Cortex of kidney (tissue), 1 donor: Measurements from ENCODE around the gene PRR5.
"Not testable (repeated sequence)": the region's sequence is repeated elsewhere in the genome, so short reads cannot be mapped to it uniquely, and the experiment has no call there.

Experiments
- DNase-seq: peaks from one replicate; lab custom pipeline; 2025; lab: John Stamatoyannopoulos, UW

The PRR5 gene

DNA sequence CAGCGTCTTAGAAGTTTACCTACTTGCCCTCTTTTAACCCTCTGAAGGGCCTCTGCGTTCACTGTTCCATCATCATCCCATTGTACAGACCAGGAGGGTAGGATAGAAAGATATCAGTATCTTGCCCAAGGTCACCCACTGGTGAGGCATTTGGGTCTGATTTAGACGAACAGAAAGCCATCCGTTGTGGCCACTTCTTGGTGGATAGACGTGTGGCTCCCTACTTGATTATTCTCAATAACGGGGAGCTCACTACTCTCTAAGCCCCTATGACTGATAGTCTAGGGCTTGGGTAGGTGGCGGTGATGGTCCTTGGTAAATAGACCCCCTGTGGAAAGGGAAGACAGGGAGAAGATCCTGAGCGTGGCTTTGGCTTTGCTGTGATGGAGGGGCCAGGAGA lies 28.6 kb upstream of the PRR5 start:
- DNase-seq, result no peak

DNA sequence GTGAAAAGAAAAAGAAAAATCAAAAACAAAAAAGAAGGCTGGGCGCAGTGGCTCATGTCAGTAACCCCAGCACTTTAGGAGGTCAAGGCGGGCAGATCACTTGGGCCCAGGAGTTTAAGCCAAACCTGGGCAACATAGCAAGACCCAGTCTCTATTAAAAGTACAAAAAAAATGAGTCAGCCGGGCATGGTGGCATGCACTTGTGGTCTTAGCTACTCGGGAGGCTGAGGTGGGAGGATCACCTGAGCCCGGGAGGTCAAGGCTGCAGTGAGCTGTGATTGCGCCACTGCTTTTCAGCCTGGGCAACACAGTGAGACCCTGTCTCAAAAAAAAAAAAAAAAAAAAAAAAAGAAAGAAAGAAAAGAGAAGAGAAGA lies 26.0 kb upstream of the PRR5 start:
- not testable (repeated sequence) for DNase-seq

DNA sequence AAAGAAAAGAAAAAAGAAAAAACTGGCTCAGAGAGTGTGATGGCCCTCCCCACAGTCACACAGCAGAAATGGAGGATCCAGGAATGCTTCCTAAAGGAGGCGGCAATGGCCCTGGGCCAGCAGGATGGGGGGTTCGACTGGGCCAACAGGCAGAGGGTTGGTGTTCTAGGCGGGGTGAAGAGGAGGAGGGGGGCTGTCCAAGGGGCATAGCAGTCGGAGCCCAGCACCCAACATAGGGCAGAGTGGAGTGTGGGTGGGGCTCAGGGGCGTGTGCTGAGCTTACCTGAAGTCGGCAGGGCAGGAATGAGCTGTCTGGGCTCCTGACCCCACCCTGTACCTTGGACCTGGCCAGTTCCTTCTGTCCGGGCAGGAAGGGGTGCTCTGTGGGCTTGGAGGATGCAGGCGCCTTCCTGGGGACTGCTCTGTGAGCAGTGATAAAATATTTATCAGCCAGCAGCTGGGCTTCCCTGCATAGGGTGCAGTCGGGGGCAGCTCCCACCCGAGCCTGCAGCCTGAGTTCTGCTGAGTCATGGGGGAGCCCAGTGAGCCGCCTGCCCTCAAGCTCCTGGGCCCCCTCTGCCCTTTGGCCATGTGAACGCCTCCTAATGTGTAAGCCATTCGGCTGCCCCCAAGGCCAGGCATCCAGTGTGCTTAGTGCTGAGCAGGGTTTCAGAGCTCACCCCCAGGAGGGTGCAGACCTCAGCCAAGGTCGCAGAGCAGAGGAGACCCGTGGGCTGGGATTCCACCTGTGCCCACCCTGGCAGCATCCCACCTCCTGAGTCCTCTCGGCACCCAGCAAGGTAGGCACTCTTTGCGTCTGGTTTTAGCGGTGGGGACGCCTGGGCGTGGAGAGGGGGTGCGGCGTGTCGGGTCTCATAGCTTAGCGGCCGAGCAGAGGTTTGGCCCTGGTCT lies 25.3 kb upstream of the PRR5 start:
- no peak for DNase-seq

DNA sequence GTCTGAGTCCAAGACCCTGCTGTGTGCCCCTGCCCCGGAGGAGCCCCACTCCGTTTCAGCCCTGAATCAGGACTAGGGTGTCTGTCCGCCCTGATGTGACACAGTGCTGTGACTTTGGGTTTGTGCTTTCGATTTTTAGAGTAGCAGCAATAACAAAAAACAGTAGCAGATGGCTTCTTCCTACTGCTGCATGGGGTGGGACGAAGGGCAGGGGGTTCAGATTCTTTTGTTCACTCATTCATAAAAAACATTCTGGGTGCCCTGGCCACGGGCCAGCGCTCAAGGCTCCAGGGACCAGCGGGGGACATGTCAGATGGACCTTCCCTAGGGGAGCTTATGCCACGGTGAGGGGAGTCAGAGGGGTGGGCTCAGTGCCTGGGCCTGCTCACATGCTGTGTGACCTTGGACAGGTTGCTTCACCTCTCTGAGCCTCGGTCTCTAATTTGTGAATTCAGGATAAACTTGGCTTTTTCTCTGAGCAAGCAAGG lies 24.6 kb upstream of the PRR5 start:
- DNase-seq, result no peak

DNA sequence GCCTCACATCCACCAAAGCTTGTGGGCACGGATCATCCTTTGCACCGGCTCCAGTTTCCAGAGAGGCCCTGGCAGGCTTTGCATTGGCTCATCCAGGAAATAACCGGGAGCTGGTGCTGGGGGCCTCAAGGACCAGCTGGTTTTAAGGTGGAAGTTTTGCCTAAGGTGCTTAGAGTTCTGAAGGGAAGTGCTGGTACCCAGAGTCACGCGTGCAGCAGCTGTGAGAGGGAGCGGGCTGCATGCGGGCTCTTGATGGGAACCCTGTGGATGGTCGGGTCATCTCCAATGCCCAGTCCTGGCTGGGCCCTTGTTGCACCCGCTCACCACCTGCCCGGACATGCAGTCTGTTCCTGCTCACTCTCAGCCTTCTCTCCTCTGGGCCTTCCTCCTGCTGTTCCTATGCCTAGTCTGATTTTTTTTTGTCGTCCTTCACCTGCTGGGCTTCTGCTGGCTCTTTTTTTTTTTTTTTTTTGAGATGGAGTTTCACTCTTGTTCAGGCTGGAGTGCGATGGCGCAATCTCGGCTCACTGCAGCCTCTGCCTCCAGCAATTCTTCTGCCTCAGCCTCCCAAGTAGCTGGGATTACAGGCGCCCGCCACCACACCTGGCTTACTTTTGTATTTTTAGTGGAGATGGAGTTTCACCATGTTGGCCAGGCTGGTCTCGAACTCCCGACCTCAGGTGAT lies 24.0 kb upstream of the PRR5 start:
- DNase-seq, result no peak

DNA sequence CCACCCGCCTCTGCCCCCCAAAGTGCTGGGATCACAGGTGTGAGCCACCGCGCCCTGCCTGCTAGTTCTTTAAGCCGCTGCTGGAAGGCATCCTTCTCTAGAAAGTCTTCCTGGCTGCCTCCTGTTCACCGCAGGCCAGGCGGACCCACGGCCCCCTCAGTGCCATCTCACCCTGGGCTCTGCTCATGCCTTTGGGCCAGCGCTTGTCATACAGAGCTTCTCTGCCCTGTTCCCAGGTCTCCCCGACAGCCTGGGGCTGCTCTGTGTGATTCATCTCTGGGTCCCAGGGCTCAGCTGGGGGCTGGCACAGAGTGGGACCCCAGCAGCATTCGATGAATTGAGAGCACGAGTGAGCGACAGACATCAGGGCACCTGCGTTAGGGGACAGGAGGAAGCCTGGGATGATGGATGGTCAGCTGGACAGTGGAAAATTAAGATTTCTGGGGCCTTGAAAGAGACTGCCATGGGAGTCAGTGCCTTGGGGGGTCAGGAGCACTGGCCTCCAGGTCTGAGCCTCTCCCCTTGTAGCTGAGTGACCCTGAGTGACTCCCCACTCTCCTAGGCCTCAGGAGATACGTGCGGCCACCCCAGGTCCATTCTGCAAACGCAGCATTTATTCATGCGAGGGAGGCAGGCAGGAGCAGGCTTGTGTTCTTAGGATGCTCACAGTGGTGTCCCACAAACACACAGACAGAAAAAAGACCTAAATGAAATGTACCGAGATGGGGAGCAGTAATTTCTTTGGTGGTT lies 23.3 kb upstream of the PRR5 start:
- no peak for DNase-seq

DNA sequence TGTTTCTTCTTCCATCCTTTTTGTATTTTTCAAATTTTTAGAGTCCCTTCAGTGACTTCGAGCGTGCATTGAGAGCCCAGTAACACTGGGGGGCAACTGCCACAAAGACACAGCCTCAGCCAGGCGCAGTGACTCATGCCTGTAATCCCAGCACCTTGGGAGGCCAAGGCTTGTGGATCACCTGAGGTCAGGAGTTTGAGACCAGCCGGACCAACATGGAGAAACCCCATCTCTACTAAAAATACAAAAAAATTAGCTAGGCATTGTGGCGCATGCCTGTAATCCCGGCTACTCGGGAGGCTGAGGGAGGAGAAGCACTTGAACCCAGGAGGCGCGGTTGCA lies 22.7 kb upstream of the PRR5 start:
- not testable (repeated sequence) for DNase-seq

DNA sequence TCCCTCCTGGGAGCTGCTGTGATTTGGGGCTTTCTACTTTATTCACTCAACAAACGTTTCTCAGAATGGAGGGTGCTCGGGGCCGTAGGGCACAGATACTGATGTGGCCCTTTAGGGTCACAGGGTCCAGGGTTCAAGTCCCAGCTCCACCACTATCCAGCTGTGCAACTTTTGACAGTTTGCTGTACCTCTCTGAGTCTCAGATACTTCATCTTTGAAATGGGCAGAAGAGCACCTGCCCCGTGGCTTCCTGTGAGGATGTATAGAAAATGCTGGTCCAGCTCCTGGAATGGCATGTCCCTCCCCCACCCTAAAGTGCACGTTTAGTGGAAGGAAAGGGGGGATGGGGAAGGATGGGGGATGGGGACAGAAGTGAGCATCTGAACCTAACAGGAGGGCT lies 21.9 kb upstream of the PRR5 start:
- no peak for DNase-seq

DNA sequence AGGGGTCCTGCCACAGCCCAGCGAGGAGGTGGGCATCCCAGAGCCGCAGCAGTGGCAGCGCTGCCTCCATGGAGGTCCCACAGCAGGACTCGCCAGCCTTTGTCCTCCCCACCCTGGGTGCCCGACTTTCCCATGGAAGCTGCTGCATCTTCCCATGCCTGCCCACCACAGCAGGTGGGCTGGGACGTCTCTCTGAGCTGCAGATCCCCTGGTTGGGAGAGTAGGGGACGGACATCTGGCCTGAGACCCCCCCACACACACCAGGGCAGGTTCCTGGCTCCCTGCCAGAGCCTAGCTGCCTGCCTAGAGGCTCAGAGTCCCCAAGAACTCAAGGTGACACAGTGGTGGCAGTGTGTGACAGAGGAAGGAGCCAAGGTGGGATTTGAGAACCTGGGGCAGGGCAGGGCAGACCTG lies 21.5 kb upstream of the PRR5 start:
- no peak for DNase-seq

DNA sequence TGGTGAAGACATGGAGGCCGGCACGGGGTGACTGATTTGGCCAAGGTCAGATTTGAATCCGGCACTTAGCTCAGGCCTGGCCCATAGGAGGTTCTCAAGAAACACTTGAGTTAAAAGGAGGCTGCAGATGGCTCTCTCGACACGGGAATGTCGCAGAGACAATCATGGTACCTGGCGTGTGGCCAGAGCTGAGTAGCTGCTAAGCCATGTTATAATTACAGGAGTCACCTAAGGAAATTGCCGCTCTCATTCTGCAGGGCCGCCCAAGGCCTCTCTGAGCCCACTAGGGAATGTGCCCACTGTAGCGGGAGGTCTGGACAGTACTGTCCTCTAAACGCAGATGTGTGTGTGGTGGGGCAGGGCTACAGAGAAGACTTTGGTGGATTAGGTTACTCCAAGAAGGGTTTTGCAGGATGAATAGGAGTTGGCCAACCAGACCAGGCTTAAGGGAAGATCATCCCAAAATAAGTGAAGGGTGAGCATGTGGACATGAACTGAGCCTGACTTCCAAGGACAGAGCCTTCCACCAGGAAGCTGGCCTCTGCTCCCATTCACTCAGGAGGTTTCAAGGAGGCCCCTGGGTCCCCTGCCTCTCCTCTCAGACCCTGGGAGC lies 19.3 kb upstream of the PRR5 start:
- no peak for DNase-seq

DNA sequence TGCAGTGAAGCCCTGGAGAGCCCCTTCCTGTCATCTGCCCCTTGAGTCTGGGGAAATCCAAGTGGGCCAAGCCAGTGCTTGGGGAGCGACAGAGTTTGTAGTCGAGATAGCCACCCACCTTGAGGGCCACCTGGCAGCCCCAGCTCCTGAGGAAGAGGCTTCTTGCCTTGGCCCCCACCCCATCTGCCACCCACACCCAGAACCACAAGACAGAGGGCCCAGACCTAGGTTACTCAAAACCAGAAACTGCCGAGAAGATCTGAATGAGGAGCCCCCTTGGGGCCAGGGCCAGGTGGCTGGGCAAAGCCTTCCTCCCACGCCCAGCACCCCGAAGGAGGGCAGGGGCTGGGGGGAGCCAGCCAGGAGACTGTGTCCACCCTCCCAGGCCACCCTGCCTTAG lies 18.8 kb upstream of the PRR5 start:
- DNase-seq, result no peak

DNA sequence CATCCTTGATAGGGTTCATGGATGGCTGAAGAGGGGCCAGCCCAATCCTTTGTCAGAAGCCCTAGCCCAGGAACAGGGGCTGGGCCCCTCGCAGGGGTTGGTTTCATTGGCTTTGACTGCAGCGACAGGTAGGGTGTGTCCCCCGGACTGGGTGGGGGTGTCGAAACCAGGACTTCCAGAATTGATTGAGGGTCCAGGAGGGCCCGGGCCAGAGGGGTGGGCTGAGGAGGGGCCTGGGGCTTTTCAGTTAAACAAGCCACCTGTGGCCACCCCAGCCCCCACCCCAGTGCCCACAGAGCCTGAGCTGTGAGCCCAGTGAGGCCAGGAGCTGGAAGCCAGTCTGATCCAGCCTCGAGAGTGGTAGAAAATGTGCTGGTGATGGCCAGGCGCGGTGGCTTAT lies 18.1 kb upstream of the PRR5 start:
- no peak for DNase-seq

DNA sequence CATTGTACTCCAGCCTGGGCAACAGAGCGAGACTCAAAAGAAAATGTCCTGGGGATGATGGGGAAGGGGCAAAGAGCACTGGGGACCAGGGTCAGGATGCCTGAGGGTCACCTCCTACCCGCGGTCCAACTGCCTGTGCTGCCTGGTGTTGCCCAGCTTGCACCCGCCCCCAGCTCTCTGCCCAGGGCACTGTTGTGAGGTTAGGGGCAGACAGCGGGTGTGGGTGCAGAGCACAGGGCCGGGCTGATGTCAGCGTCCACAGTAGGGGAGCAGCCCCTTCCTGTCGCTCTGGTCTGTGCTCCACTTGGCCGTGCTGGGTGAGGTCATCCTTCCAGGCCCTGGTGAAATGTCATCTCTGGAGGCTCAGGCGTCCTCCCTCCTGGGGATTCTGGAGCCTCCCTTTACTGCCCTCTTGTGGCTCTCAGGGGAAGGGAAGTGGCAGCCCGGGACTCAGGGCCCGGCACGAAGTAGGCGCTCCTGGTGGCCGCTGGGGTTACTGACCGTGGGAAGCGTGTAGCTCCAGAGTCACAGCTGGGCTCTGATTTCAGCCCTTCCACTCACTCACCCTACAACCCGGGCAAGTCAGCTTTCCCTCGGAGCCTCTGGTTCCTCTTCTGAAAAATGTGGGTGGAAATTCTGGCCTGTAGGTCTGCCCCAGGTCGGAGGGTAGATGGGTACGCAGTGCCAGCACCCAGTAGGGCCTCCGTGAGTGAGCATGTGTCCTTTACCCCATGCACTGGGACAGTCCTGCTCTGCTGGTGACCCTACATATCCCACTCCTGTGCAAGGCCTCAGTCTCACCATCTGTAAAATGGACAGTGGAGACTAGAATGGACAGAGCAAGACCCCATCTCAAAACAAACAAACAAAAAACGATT lies 17.3 kb upstream of the PRR5 start:
- no peak for DNase-seq

DNA sequence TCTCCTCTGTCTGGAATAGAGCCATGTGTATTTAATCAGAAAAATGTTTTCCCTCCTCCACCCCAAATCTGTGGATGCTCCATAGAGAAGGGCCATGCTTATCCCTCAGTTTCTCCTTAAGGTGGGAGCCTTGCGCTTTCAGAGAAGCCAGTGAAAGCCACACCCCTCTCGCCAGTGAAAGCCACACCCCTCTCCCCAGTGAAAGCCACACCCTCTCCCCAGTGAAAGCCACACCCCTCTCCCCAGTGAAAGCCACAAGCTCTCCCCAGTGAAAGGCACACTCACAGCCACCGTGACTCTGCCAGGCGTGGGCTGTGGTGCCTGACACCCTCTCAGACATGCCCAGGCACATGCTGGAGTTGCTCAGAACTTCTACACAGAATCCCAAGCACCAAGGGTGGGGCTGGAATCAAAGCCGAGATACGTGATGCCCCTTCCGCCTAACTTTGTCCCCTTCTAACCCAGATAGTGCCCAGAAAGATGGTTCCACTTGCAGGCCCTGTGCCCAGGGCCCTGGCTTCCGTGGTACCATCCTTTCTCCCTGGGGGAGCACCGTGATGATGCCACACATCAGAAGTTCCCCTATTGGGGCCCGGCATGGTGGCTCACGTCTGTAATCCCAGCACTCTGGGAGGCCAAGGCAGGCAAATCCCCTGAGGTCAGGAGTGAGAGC lies 16.5 kb upstream of the PRR5 start:
- no peak for DNase-seq

DNA sequence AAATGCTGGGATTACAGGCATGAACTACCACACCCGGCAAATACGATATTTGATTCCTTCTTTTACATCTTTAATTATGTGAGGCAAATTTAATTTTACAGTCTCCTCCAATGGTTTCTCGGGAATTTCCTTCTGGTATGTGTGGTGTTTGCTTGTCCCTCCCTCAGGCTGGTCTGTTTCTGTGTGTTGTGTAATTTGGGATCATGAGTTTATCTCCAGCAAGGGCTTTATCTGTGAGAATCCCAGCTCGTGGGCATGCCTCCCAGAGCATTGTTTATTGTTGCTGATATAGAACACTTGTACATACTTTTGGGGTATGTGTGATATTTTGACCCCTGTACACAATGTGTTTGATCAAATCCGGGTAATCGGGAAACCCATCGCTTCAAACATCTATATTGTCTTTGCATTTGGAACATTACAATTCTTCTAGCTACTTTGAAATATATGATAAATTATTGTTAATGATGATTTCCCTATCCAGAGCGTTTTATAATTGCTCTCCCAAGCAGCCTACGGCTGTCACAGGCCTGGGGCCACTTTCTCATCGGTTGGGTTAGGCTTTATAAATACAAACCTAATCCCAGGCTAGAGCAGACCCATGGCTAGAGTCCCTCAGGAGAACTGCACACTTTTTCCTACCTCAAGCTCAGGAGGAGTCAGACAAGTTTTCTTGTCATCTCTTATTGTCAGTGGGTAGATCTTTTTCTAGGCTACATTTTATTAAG lies 15.0 kb upstream of the PRR5 start:
- DNase-seq, result no peak

DNA sequence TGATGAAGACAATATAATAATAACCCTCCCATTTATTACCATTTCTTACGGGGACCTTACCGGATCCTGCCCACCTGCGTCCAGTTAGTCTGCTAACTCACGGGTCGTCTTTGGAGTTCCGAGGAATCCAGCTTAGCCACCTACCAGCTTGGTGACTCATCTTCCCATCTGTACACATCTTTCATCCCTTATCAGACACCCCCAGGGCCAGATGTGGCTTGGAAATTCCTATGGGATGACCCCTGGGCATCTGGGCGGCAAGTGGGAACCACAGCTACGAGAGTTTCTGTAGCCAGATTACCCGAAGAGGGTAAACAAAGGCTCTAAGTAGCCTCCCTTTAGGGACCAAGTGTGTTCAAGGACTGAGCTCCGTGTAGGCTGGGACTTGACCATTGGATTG lies 12.8 kb upstream of the PRR5 start:
- no peak for DNase-seq

DNA sequence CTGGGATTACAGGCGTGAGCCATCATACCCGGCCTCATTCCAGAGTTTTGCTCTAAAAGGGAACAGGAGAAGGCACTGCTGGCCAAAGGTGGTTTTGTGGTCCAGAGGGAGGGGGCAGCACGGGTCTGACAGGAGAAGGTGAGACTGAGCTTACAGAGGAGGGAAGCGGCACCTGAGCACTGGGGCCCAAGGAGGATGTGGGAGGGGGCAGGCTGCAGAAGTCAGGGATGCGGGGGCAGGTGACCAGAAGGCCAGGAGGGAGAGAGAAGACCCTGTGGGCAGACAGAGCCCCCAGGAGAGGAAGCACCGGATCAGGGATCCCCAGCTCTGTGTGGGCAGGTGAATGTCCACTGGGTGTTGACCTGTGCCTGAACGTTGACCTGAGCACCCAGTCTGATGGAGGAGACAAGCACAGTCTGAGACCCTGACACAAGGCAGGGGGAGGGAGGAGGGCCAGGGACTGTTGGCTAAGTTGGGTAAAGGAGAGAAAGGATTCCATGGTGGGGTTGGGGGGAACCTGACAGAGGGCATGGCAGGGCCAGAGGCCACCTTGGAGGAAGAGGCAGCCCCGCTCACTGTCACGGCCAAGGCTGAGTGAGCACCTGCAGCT lies 12.0 kb upstream of the PRR5 start:
- no peak for DNase-seq

DNA sequence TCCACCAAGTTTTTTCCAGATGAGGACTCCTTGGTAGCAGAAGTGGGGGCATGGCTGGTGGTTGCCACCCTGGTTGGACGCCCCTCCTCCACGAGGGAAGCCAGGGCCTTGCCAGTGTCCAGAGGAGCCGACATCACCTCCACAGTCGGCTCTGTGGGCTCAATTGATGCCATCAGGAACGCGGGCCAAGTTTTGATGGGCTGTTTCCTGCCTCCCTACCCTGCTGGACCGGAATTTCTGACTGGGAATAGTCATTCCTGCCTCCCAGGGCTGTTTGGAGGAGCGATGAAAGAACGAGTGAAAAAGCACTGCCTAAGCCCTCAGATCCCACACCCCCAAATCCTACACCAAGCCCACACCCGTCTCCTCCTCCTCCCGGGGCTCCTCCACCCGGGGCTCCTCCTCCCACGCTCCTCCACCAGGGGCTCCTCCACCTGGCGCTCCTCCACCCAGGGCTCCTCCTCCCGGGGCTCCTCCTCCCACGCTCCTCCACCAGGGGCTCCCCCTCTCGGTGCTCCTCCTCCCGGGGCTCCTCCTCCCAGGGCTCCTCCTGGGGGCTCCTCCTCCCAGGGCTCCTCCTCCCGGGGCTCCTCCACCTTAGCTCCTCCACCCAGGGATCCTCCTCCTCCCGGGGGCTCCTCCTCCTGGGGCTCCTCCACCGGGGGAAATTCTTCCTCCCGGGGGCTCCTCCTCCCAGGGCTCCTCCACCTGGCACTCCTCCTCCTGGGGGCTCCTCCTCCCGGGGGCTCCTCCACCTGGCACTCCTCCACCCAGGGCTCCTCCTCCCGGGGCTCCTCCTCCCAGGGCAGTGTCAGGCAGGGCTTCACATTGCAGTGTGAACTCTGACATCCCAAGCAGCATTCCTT lies 10.0 kb upstream of the PRR5 start:
- no peak for DNase-seq

DNA sequence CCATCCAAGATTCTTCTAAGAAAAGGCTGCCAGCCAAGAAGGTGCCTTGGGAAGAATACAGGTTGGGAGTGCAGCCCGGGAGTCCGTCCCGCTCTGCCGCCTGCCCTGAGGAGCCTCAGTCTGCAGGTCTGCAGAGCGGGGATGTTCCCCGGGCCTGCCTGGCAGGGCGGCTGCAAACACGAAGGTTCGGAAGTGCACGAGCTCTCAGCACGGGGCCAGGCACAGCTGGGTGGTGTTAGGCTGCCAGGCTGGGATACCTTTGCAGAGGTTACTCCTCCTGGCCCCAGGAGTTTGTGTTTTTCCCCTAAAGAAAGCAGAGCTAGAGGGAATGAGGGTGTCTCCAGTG lies 9.4 kb upstream of the PRR5 start:
- DNase-seq, result no peak
